Activated T-cell treated with anti-CD3 and anti-CD28 coated beads, Interleukin-2, amount 50 U/mL, for 24 hours (primary cell): ENCODE results near the gene MAS1L.
"Not testable (repeated sequence)": the region's sequence is repeated elsewhere in the genome, so short reads cannot be mapped to it uniquely, and the experiment has no call there.

Source experiments
- DNase-seq: peaks from one replicate; pipeline ENCODE4 v3.0.0-alpha.2; 2020
- H3K27ac Mint-ChIP-seq: 2 replicates; pipeline ENCODE4 v1.8.0; 2020; ENCODE audit warnings: mild to moderate bottlenecking, mixed read lengths
- H3K27me3 Mint-ChIP-seq: 2 replicates; pipeline ENCODE4 v1.8.0; 2020; ENCODE audit warnings: mixed read lengths
- H3K36me3 Mint-ChIP-seq: 2 replicates; pipeline ENCODE4 v1.8.0; 2020; ENCODE audit warnings: low read depth, mixed read lengths
- H3K4me1 Mint-ChIP-seq: 2 replicates; pipeline ENCODE4 v1.8.0; 2020; ENCODE audit warnings: low read depth, mixed read lengths
- H3K4me3 Mint-ChIP-seq: 2 replicates; pipeline ENCODE4 v1.8.0; 2020; ENCODE audit warnings: mild to moderate bottlenecking, moderate library complexity, mixed read lengths
- H3K9me3 Mint-ChIP-seq: 2 replicates; pipeline ENCODE4 v1.8.0; 2020; ENCODE audit warnings: mixed read lengths

The MAS1L gene

DNA sequence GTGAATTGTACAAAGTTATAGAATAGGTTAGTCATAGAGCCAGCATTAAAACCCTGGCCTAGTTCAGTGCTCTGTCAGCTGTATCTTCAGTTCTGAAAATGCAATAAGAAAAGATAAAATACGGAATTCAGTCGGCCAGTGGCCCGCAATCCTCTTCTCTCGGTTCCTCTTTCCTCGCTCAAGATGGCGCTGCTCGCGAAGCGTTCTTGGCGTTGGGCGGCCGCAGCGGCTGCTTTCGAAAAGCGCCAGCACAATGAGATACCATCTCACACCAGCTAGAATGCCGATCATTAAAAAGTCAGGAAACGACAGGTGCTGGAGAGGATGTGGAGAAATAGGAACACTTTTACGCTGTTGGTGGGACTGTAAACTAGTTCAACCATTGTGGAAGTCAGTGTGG lies 51.0 kb downstream of the MAS1L start:
- H3K4me3 Mint-ChIP-seq, H3K36me3 Mint-ChIP-seq, H3K27ac Mint-ChIP-seq, H3K9me3 Mint-ChIP-seq, DNase-seq, H3K4me1 Mint-ChIP-seq: not testable (repeated sequence)
- peaks cover 68% of the 10 kb centered on the region for H3K27me3 Mint-ChIP-seq
